Activated naive CD8-positive, alpha-beta T cell treated with anti-CD3 and anti-CD28 coated beads, Interleukin-2, amount 10 ng/mL, durations not matched to agents 7 days and 5 days (primary cell): ENCODE measurements around the gene POMT2. TPM values are rescaled to one million over a fixed set of nuclear protein-coding genes. Genes with fewer than 3 reads are reported as not detected.
"Not testable (repeated sequence)": the region's sequence is repeated elsewhere in the genome, so short reads cannot be mapped to it uniquely, and the experiment has no call there.

Experiments
- ATAC-seq: fragments of 150-1000 bp; cut with Tn5 transposase; one replicate; pipeline ENCODE4 v1.10.0; 2021; ENCODE audit warnings: low read depth, moderate library complexity
- POLR2A ChIA-PET: fragments of 350-600 bp; sonication (Branson Sonifier 250); formaldehyde crosslinking; loops from one replicate; lab custom pipeline; 2021; ENCODE audit warnings: antibody characterized with exemption; lab: Charles Lee
- DNase-seq: peaks from one replicate; pipeline ENCODE4 v3.0.0; 2021
- H3K27ac Mint-ChIP-seq: one replicate; pipeline ENCODE4 v1.8.0; 2022; ENCODE audit warnings: mild to moderate bottlenecking, mixed read lengths
- H3K27me3 Mint-ChIP-seq: one replicate; pipeline ENCODE4 v1.8.0; 2022; ENCODE audit warnings: mild to moderate bottlenecking, moderate library complexity, mixed read lengths
- H3K36me3 Mint-ChIP-seq: one replicate; pipeline ENCODE4 v1.8.0; 2021; ENCODE audit warnings: mild to moderate bottlenecking, mixed read lengths
- H3K4me1 Mint-ChIP-seq: one replicate; pipeline ENCODE4 v1.8.0; 2021; ENCODE audit warnings: mixed read lengths
- H3K4me3 Mint-ChIP-seq: one replicate; pipeline ENCODE4 v1.8.0; 2022; ENCODE audit warnings: mild to moderate bottlenecking, moderate library complexity, mixed read lengths
- H3K9me3 Mint-ChIP-seq: one replicate; pipeline ENCODE4 v1.8.0; 2021; ENCODE audit warnings: mixed read lengths
- total RNA-seq, 2 experiments: library from RNA; stranded (reverse); gene quantifications; one replicate each; pipeline ENCODE4 v1.2.3, GENCODE V29; 2021

Gene POMT2
- total RNA-seq, 2 experiments from 2014 or later, result 9.3 to 10.6 TPM

DNA sequence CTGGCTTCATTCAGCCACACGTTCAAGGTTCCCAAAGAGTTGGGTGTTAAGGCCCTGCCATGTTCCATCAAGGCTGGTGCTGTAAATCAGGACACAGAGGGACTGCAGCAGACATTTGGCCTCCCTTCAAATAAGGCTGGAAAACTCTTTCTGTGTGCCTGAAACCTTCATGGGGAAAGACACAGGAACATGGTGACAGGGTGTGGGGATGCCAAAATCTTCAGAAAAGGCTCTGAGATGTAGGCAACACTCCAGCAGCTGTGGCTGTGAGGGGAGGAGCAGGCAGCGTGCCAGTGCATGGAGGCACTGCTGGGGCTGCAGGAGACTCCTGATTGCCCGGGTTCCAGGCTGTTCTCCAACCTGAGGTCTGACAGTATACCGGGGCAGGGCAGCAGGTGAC is 15.0 kb downstream of the POMT2 start:
- Mint-ChIP-seq H3K27me3 (no peaks in the 10 kb centered on the region), H3K36me3 (peaks cover 1% of the 10 kb centered on the region), H3K27ac (no peak overlapping the region), H3K9me3 (no peaks in the 10 kb centered on the region), H3K4me3 (no peak overlapping the region), H3K4me1 (peaks cover 13% of the 10 kb centered on the region)
- POLR2A ChIA-PET, result no interaction called here
- DNase-seq (no peak), ATAC-seq (no peak)

GRCh38 chr14:77303417-77304156 is 17.1 kb downstream of the POMT2 start:
- Mint-ChIP-seq H3K9me3 (no peaks in the 10 kb centered on the region), H3K4me3 (no peak overlapping the region), H3K27ac (peak overlapping the region; percentile 17), H3K36me3 (no peaks in the 10 kb centered on the region), H3K27me3 (no peaks in the 10 kb centered on the region), H3K4me1 (peaks cover 8% of the 10 kb centered on the region)
- POLR2A ChIA-PET, result interaction anchor here (2.4 kb wide), 1 partner anchor 13 kb away, joined by 7 read pairs; no protein-coding TSS in a partner anchor
- ATAC-seq, result peak; percentile 38
- no peak for DNase-seq

DNA sequence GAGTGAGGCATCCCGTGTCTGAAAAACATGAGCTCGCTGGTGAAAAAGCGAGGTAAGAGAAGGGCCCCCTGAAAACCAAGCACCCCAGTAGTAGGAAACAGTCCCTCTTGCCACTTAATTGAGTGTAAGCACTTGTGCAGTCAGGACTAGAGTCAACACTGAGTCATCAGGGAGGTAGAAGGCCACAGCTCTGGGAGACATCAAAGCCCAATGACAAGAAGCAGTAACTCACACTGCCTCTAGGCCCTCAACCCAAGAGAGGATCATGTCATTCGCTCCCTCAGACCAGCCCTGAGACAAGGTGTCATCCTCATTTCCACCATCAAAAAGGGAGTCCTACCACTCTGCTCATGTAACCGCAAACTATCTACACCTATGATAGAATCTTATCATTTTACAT is 17.8 kb downstream of the POMT2 start:
- Mint-ChIP-seq H3K4me1 (peaks cover 8% of the 10 kb centered on the region), H3K4me3 (no peak overlapping the region), H3K36me3 (no peaks in the 10 kb centered on the region), H3K27ac (no peak overlapping the region), H3K9me3 (no peaks in the 10 kb centered on the region), H3K27me3 (no peaks in the 10 kb centered on the region)
- DNase-seq, result no peak
- POLR2A ChIA-PET, result interaction anchor here (2.4 kb wide), 1 partner anchor 13 kb away, joined by 7 read pairs; no protein-coding TSS in a partner anchor
- peak; percentile 87 for ATAC-seq

- POLR2A ChIA-PET, result no interaction called here
Measured at GRCh38 chr14:77301103-77301502, 19.6 kb downstream of the POMT2 start.

DNA sequence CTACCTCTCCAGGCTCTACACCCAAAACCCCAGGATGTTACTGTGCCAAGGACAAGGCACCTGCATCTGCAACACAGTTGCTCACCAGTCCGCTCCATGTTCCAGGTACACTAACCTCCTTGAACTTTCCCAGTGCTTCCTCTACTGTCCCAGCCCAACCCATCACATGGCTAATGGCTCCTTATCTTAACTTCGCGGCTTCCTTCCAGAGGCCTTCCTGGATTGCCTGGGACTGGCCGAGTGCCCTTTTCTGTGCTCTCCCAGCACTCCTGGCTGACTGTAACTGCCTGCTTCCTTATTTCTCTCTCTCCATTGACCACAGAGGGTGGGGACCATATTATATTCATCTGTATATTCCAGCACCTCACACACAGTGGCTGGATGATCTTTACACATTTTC is 20.9 kb downstream of the POMT2 start:
- no peaks in the 10 kb centered on the region for H3K9me3 Mint-ChIP-seq
- ATAC-seq, result no peak
- H3K4me3 Mint-ChIP-seq, result no peak overlapping the region

More at GRCh38 chr14:77301103-77301502, 19.6 kb downstream of the POMT2 start:
- Mint-ChIP-seq H3K4me3 (no peak overlapping the region), H3K27me3 (no peaks in the 10 kb centered on the region), H3K4me1 (peaks cover 8% of the 10 kb centered on the region), H3K9me3 (no peaks in the 10 kb centered on the region), H3K36me3 (no peaks in the 10 kb centered on the region), H3K27ac (no peak overlapping the region)
- DNase-seq (peak; percentile 54), ATAC-seq (no peak)

GRCh38 chr14:77296906-77297305 is 23.8 kb downstream of the POMT2 start:
- no peaks in the 10 kb centered on the region for H3K9me3 Mint-ChIP-seq
- no peaks in the 10 kb centered on the region for H3K27me3 Mint-ChIP-seq
- DNase-seq, result no peak
- no peak overlapping the region for H3K27ac Mint-ChIP-seq
- POLR2A ChIA-PET, result no interaction called here
- no peaks in the 10 kb centered on the region for H3K4me1 Mint-ChIP-seq
- H3K4me3 Mint-ChIP-seq, result no peak overlapping the region
- no peak for ATAC-seq
- no peaks in the 10 kb centered on the region for H3K36me3 Mint-ChIP-seq

More for the DNA sequence above, 20.9 kb downstream of the POMT2 start:
- POLR2A ChIA-PET, result no interaction called here
- DNase-seq, result no peak
- Mint-ChIP-seq H3K4me1 (peaks cover 8% of the 10 kb centered on the region), H3K27ac (no peak overlapping the region), H3K27me3 (no peaks in the 10 kb centered on the region), H3K36me3 (no peaks in the 10 kb centered on the region)

DNA sequence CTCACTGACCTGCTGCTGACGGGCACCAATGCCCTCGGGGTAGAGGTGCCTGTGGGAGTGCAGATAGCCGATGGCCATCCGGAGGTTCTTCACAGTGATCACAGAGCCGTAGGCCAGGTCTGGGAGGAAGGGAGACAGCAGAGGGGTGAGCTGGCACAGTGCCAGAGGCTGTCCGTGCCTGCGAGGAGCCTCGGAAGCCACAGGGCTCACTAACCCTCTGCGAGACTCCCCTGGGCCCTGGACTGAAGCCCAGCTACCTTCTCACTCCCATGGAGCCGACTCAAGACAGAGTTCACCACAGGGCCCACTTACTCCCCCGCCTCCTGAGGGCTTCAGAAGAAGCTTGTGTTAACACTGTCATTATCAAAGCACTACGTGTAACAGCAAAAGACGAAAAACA is 24.5 kb downstream of the POMT2 start:
- no peaks in the 10 kb centered on the region for H3K27me3 Mint-ChIP-seq
- POLR2A ChIA-PET, result no interaction called here
- H3K36me3 Mint-ChIP-seq, result no peaks in the 10 kb centered on the region
- no peak for ATAC-seq
- no peak for DNase-seq
- H3K9me3 Mint-ChIP-seq, result no peaks in the 10 kb centered on the region
- no peak overlapping the region for H3K27ac Mint-ChIP-seq
- H3K4me3 Mint-ChIP-seq, result no peak overlapping the region
- H3K4me1 Mint-ChIP-seq, result no peaks in the 10 kb centered on the region

GRCh38 chr14:77290705-77291104 is 30.0 kb downstream of the POMT2 start:
- H3K36me3 Mint-ChIP-seq, result peaks cover 3% of the 10 kb centered on the region
- no peak for DNase-seq

DNA sequence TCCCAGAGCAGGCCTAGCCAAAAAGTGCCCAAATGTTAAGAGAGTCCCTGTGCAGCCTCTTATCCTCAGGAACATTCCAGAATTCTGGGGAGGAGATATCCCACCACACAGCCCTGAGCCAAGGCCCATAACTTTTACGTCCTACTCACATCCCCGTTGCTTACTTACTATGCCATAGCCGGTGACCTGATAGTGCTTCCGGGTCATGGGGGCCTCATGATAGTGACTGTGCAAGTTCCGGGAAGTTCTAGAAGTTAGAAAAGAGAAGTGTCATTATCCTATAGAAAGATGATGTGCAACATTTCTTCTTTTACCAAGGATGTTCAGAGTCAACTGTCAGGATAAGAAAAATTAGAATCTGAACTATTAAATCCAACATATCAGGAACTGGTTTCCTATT is 34.1 kb downstream of the POMT2 start:
- Mint-ChIP-seq H3K4me1 (no peaks in the 10 kb centered on the region), H3K27me3 (no peaks in the 10 kb centered on the region), H3K27ac (no peak overlapping the region), H3K9me3 (no peaks in the 10 kb centered on the region), H3K36me3 (peaks cover 8% of the 10 kb centered on the region), H3K4me3 (no peak overlapping the region)
- DNase-seq (no peak), ATAC-seq (no peak)
- POLR2A ChIA-PET, result no interaction called here

More at GRCh38 chr14:77290705-77291104, 30.0 kb downstream of the POMT2 start:
- H3K27ac Mint-ChIP-seq, result no peak overlapping the region
- no peaks in the 10 kb centered on the region for H3K9me3 Mint-ChIP-seq
- no peaks in the 10 kb centered on the region for H3K4me1 Mint-ChIP-seq
- no peak overlapping the region for H3K4me3 Mint-ChIP-seq
- no peak for ATAC-seq
- POLR2A ChIA-PET, result no interaction called here
- no peaks in the 10 kb centered on the region for H3K27me3 Mint-ChIP-seq

- POLR2A ChIA-PET, result no interaction called here
- H3K4me3 Mint-ChIP-seq, result no peak overlapping the region
Measured at GRCh38 chr14:77284466-77284865, 36.2 kb downstream of the POMT2 start.

DNA sequence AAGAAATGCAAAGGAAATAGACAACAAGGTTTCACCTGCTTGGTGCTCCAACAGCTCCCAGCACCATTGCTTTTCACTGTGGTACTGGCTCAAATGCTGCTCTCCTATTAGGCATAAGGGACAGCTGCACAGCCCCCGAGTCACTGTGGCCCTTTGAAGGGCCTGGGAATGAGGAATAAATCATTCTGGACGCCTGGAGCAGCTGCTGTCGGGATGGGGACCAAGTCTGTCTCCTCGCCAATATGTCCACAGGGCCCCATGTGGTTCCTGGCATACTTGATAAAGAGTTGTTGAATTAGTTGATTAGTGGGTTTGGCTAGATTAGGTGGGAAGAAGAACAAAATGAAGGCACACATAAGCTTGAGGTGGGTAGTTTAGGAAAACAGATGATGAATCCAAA is 36.6 kb downstream of the POMT2 start:
- Mint-ChIP-seq H3K4me1 (no peaks in the 10 kb centered on the region), H3K9me3 (no peaks in the 10 kb centered on the region), H3K36me3 (peaks cover 9% of the 10 kb centered on the region), H3K27ac (no peak overlapping the region), H3K27me3 (no peaks in the 10 kb centered on the region), H3K4me3 (no peak overlapping the region)
- POLR2A ChIA-PET, result no interaction called here
- ATAC-seq, result no peak
- no peak for DNase-seq

More at GRCh38 chr14:77284466-77284865, 36.2 kb downstream of the POMT2 start:
- no peak for DNase-seq
- H3K27ac Mint-ChIP-seq, result no peak overlapping the region
- no peaks in the 10 kb centered on the region for H3K27me3 Mint-ChIP-seq
- H3K4me1 Mint-ChIP-seq, result no peaks in the 10 kb centered on the region
- no peak for ATAC-seq
- no peaks in the 10 kb centered on the region for H3K9me3 Mint-ChIP-seq
- H3K36me3 Mint-ChIP-seq, result peaks cover 9% of the 10 kb centered on the region

DNA sequence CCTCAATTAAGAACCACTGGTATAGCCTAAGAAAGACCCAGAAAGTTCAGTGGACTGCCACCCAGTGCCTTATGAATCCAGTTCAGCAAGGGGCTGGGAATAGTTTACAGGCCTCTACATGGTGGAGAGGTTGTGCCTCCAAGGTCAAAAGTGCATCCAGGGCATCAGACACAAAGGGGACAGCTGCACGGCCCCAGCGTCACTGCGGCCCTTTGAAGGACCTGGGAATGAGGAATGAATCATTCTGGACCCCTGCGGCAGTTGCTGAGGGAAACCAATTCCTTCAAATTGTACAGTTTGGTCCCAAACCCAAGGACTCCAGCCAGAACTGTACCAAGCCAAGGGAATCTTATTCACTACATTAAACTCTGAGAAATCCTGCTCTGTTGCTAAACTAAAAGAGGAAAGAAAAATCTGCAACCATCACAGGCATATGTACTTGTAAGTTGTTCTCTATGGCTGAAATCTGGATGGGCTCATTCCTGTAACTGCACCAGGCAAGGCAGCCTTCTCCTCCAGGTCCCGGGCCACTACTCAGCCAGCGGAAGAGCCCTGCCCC is 38.8 kb downstream of the POMT2 start:
- H3K36me3 Mint-ChIP-seq, result peaks cover 9% of the 10 kb centered on the region
- H3K27me3 Mint-ChIP-seq, result no peaks in the 10 kb centered on the region
- no peak for DNase-seq
- H3K4me3 Mint-ChIP-seq, result no peak overlapping the region
- POLR2A ChIA-PET, result no interaction called here
- ATAC-seq, result no peak
- H3K27ac Mint-ChIP-seq, result no peak overlapping the region
- no peaks in the 10 kb centered on the region for H3K9me3 Mint-ChIP-seq
- H3K4me1 Mint-ChIP-seq, result no peaks in the 10 kb centered on the region

- H3K4me3 Mint-ChIP-seq, H3K36me3 Mint-ChIP-seq, H3K27me3 Mint-ChIP-seq, H3K9me3 Mint-ChIP-seq, H3K4me1 Mint-ChIP-seq, DNase-seq, H3K27ac Mint-ChIP-seq, ATAC-seq, POLR2A ChIA-PET: not testable (repeated sequence)
Measured at GRCh38 chr14:77280921-77281320, 39.8 kb downstream of the POMT2 start.

GRCh38 chr14:77279719-77280118 is 41.0 kb downstream of the POMT2 start:
- Mint-ChIP-seq H3K27me3 (no peaks in the 10 kb centered on the region), H3K36me3 (peaks cover 6% of the 10 kb centered on the region), H3K4me1 (peaks cover 1% of the 10 kb centered on the region), H3K4me3 (no peak overlapping the region), H3K27ac (no peak overlapping the region), H3K9me3 (no peaks in the 10 kb centered on the region)
- ATAC-seq (no peak), DNase-seq (no peak)
- POLR2A ChIA-PET, result no interaction called here
